ENCODE data around the gene PKMYT1. TPM values are rescaled to one million over a fixed set of nuclear protein-coding genes. Genes with fewer than 3 reads are reported as not detected.

Gene PKMYT1
- total RNA-seq, 1 donor from 2014 or later: 42.3 TPM

DNA sequence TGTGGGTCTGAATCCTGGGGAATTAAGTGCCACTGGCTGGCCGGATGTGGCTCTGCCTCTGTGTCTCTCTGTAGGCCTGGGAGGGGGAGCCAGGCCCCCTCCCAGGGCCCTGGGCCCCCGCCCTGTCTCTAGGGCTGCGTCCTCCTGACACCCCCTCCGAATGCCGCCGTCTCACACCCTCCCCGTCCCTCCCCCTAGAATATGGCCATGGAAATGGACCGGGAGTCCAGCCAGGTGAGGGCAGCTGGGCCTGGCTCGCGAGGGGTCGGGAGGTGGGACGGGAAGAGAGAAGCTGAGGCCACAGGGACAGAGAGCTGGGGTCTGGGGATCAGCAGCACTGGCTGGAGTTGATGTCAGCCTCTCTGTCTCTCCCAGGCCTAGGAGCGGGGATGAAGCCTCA, 16.1 kb upstream of the PKMYT1 start:
- H3K27ac Mint-ChIP-seq: no peak overlapping the region
- no peaks in the 10 kb centered on the region for H3K36me3 Mint-ChIP-seq
- no peaks in the 10 kb centered on the region for H3K4me1 Mint-ChIP-seq (ENCODE audit: unreplicated experiment)
- H3K9me3 Mint-ChIP-seq: no peaks in the 10 kb centered on the region
- H3K4me3 Mint-ChIP-seq: no peak overlapping the region
- no peak for DNase-seq (ENCODE audit: extremely low spot score, unreplicated experiment)
- TF ChIP-seq, protein P1, sequence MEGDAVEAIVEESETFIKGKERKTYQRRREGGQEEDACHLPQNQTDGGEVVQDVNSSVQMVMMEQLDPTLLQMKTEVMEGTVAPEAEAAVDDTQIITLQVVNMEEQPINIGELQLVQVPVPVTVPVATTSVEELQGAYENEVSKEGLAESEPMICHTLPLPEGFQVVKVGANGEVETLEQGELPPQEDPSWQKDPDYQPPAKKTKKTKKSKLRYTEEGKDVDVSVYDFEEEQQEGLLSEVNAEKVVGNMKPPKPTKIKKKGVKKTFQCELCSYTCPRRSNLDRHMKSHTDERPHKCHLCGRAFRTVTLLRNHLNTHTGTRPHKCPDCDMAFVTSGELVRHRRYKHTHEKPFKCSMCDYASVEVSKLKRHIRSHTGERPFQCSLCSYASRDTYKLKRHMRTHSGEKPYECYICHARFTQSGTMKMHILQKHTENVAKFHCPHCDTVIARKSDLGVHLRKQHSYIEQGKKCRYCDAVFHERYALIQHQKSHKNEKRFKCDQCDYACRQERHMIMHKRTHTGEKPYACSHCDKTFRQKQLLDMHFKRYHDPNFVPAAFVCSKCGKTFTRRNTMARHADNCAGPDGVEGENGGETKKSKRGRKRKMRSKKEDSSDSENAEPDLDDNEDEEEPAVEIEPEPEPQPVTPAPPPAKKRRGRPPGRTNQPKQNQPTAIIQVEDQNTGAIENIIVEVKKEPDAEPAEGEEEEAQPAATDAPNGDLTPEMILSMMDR (conservative IDR thresholded peaks at IDR 0.05): no peak
- H3K27me3 Mint-ChIP-seq: peaks cover 18% of the 10 kb centered on the region

DNA sequence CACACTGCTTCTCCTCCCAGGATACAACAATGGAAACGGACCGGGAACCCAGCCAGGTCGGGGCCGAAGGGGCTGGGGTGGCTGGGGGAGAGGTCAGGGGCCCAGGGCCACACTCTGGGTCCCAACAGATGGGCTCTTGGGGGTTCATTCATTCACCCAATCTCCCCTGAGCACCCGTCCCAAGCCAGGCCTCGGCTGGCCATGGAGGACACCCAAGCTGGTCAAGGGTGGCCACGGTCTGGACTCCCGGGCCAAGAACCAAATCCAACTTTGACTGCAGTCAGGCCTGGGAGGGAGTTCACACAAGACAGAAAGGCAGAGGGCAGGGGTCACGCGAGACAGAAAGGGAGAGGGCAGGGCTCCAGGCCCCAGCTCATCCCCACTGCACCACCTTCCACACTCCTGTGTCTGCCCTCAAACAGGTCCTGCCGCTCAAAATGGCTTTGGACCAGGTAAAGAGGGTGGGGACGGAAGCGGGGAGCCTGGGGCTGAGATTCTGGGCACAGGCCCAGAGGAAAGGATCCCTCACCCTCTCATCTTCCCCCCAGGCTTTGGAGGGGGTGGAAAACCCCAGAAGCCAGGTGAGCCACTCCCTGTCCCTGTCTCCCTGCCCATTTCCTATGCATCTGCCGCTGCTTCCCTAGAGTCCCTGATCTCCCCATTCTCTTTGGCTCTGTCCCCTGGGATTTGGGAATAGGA, 12.3 kb upstream of the PKMYT1 start:
- Mint-ChIP-seq H3K4me3 (no peak overlapping the region), H3K36me3 (no peaks in the 10 kb centered on the region), H3K4me1 (ENCODE audit: unreplicated experiment) (no peaks in the 10 kb centered on the region), H3K27me3 (no peaks in the 10 kb centered on the region), H3K9me3 (no peaks in the 10 kb centered on the region), H3K27ac (no peak overlapping the region)
- no peak for DNase-seq (ENCODE audit: extremely low spot score, unreplicated experiment)
- TF ChIP-seq, protein P1 (conservative IDR thresholded peaks at IDR 0.05): no peak

DNA sequence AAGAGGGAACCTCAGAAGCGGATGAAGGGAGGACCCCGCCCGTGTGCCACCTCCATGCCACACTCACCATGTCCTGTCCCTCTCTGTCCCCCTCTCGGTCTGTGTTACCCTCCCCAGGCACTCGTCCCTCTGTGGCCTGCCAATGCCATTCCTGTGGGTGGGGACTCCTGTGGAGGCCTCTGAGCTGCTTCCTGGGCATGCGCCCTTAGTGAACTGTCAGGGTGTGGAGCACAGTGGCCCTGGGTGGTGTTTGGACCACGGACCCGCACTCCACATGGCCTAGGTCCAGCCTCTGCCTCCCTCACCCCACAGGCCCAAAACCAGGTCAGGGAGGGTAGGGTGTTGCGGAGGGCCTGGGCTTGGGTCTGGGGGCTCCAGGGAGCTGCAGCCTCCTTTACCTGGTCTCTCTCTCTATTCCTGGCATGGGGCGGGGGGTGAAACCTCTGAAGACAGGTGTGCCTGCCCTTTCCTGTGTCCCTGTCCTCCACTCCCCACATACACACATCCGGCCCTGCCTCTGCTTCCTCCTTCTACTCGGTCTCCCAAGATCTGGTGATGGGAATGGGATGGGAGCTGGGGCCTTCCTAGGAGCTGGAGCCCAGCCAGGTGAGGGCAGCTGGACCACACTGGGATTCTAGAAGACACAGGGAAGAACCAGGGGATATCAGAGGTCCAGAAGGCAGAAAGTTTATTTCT, 11.5 kb upstream of the PKMYT1 start:
- Mint-ChIP-seq H3K4me1 (ENCODE audit: unreplicated experiment) (no peaks in the 10 kb centered on the region), H3K27me3 (no peaks in the 10 kb centered on the region), H3K27ac (no peak overlapping the region), H3K9me3 (no peaks in the 10 kb centered on the region), H3K4me3 (no peak overlapping the region), H3K36me3 (no peaks in the 10 kb centered on the region)
- no peak for DNase-seq (ENCODE audit: extremely low spot score, unreplicated experiment)
- TF ChIP-seq, protein P1 (conservative IDR thresholded peaks at IDR 0.05): no peak

DNA sequence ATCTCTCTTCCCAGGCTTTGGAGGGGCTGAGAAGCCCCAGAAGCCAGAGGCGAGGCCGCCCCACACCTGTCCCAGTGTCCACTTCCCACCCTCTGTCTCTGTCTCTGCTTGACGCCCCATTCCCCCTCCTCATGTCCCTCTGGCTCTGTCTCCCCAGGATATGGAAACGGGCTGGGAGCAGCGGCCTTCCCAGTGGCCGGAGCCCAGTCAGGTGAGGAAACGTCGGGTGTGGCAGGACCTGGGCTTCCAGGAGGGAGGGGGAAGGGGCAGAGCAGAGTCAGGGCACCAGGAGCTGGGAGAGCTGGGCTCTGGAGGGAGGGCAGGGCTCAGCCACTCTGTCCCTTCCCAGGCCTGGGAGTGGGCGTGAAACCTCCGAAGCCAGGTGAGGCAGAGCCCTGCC, 10.6 kb upstream of the PKMYT1 start:
- DNase-seq (ENCODE audit: extremely low spot score, unreplicated experiment): no peak
- no peaks in the 10 kb centered on the region for H3K9me3 Mint-ChIP-seq
- TF ChIP-seq, protein P1 (conservative IDR thresholded peaks at IDR 0.05): no peak

DNA sequence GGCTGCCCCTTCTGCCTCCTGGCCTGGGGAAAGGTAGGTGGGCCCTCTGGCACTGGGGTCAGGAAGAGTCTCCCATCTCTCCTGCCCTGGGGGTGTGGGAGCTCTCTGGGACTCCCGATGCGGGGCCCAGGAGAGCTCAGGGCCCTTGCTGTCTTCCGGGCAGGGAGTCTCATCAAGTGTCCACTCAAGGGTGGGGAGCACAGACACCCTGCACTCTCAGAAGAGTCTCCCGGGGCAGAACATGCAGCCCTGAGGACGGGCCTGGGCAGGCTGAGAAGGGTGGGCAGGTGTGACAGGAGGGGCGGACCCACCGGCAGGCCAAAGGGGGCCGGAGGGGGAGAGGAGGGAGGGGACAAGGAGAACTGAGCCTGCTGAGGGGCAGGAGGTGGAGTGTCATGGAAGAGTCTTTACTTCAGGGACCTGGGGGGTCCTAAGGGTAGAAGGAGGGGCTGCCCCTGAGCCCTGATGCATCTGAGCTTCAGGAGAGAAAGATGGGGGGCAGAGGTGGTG, 8.4 kb upstream of the PKMYT1 start:
- no peaks in the 10 kb centered on the region for H3K9me3 Mint-ChIP-seq
- no peak overlapping the region for H3K27ac Mint-ChIP-seq
- H3K27me3 Mint-ChIP-seq: no peaks in the 10 kb centered on the region
- TF ChIP-seq, protein P1 (conservative IDR thresholded peaks at IDR 0.05): no peak
- no peaks in the 10 kb centered on the region for H3K36me3 Mint-ChIP-seq
- no peaks in the 10 kb centered on the region for H3K4me1 Mint-ChIP-seq (ENCODE audit: unreplicated experiment)
- H3K4me3 Mint-ChIP-seq: no peak overlapping the region
- no peak for DNase-seq (ENCODE audit: extremely low spot score, unreplicated experiment)

More for the DNA sequence above, 10.6 kb upstream of the PKMYT1 start:
- Mint-ChIP-seq H3K4me3 (no peak overlapping the region), H3K4me1 (ENCODE audit: unreplicated experiment) (no peaks in the 10 kb centered on the region), H3K36me3 (no peaks in the 10 kb centered on the region), H3K27me3 (no peaks in the 10 kb centered on the region), H3K27ac (no peak overlapping the region)
